ENCODE results near the gene SLC35G6.
"Not testable (repeated sequence)": the region's sequence is repeated elsewhere in the genome, so short reads cannot be mapped to it uniquely, and the experiment has no call there.

SLC35G6 gene

DNA sequence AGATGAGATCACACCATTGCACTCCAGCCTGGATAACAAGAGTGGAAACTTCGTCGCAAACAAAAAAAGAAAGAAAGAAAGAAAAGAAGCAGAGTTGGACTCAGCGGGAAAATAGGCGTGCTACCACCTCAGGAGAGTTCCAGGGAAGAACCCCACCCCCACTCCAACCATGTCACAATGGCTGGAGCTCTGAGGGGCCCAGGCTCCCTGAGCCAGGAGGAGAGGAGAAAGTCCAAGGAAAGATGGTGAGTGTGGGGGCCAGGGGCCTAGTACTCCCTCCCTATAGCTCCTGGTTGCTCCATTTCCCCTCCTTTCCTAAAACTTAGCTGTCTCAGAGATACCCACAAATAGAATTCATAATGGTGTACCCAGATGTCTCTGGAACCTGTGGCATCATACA is at the start of gene SLC35G6:
SLC35G6 (plus strand) TSS at position 172 of the 400 bp plus-strand sequence; CDS start at position 243, 71 bp downstream.
- not testable (repeated sequence) for DNase-seq (ENCODE audit: low spot score)

DNA sequence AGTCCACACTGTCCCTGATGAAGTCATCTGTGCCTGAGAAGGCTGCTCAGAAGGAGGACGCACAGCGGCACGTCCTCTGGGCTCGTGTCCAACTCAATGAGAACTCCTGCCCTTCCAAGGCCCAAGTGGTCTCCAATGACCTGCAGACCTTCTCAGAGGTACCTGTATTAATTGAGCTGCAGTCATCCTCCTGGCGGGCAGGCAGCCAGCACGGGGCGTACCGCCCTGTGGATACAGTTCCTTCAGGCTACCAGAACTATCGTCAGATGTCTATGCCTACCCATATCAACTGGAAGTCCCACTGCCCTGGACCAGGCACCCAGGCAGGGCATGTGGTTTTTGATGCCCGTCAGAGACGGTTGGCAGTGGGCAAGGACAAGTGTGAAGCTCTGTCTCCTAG is 49.0 kb upstream of the SLC35G6 start:
- no peak for DNase-seq (ENCODE audit: low spot score)

DNA sequence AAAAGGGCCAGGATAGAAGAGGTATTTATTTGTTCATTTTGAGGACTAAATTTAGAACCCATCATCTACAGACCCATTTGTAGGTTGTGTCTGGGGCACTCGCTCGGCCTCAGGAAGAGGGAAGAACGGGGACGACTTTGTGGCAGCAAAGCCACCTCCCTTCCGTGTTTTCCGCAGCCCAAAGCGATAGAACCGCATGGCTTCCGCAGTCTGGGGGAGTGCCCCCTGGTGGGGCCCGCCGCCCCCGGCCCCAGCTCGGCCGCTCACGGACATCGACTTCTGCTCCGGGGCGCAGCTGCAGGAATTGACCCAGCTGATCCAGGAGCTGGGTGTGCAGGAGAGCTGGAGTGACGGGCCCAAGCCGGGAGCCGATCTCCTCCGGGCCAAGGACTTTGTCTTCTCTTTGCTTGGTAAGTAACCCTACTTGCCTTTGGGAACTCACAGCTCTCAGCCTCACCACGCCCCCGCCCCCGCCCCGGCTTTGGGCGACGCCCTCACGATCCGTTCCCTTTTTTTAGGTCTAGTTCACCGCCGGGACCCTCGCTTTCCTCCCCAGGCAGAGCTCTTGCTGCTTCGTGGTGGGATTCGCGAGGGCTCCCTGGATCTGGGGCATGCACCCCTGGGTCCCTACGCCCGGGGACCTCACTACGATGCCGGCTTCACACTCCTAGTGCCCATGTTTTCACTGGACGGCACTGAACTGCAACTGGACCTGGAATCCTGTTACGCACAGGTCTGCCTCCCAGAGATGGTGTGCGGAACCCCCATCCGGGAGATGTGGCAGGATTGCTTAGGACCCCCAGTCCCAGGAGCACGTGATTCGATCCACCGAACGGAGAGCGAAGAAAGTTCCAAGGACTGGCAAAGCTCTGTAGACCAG is 45.3 kb upstream of the SLC35G6 start:
- DNase-seq (ENCODE audit: low spot score): no peak

DNA sequence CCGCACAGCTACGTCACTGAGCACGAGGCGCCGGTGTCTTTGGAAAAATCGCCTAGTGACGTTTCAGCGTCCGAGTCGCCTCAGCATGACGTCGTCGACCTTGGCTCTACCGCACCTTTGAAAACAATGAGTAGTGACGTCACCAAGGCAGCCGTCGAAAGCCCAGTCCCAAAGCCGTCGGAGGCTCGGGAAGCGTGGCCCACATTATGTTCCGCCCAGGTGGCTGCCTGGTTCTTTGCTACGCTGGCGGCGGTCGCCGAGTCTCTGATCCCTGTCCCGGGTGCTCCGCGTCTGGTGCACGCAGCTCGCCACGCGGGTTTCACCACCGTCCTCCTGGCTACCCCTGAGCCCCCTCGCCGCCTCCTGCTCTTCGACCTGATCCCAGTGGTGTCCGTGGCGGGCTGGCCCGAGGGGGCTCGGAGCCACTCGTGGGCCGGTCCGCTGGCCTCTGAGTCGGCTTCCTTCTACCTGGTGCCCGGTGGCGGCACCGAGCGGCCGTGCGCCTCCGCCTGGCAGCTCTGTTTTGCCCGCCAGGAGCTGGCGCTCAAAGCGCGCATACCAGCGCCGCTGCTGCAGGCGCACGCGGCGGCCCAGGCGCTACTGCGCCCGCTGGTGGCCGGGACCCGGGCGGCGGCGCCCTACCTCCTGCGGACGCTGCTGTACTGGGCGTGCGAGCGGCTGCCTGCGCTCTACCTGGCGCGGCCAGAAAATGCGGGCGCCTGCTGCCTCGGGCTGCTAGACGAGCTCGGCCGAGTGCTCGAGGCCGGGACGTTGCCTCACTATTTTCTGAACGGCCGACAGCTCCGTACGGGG is 44.5 kb upstream of the SLC35G6 start:
- peak; percentile 66 for DNase-seq (ENCODE audit: low spot score)

DNA sequence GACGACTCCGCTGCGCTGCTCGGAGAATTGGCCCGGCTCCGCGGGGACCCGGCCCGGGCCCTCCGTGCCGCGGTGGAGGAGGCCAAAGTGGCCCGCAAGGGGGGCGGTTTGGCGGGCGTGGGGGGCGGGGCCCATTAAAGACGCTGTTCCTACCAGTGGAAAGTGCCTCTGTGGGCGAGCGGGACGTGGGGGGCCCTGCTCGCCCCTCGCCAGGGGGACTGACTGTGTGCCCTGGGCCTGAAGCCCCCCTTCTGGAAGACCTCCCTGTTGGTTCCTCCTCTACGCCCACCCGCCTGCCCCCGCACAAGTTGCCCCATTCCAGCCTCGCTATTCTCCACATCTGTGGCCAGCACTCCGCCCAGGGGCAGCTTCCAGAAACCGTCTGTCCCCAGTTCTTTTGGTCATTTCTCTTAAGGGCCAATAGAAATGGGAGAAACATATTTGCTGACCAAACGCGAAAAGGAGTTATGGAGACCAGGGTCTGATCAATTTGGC is 43.8 kb upstream of the SLC35G6 start:
- DNase-seq (ENCODE audit: low spot score): no peak

DNA sequence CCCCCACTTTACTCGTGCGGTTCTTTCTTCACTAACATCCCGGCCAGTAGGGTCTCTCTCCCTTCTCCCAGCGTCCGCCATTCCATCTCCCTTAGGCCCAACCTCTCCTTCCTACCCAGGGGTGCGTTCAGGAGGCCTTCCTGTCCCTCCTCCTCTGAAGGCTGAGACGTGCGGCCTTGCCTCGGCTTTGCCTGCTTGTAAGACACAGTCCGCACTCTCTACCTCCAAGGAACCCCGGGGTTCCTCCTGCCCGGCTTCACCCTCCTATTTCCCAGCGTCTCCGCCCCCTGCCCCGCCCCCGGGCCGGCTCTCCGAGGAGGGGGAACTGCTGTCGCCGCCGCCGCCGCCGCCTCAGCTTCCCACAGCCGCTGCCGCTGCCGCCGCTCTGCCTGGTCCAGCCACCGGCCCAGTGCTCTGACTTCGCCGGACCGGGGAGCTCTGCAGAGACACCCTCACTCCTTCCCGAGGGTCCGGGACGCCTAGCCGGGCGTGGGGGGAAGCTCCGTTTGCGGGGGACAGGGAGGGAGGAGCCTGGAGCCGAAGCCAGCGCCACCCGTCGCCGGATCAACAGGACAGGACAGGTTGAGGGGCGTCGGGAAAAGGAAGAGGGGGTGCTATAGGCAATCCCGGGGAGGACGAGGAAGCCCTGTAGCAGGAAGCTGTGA is 43.2 kb upstream of the SLC35G6 start:
- DNase-seq (ENCODE audit: low spot score): no peak

DNA sequence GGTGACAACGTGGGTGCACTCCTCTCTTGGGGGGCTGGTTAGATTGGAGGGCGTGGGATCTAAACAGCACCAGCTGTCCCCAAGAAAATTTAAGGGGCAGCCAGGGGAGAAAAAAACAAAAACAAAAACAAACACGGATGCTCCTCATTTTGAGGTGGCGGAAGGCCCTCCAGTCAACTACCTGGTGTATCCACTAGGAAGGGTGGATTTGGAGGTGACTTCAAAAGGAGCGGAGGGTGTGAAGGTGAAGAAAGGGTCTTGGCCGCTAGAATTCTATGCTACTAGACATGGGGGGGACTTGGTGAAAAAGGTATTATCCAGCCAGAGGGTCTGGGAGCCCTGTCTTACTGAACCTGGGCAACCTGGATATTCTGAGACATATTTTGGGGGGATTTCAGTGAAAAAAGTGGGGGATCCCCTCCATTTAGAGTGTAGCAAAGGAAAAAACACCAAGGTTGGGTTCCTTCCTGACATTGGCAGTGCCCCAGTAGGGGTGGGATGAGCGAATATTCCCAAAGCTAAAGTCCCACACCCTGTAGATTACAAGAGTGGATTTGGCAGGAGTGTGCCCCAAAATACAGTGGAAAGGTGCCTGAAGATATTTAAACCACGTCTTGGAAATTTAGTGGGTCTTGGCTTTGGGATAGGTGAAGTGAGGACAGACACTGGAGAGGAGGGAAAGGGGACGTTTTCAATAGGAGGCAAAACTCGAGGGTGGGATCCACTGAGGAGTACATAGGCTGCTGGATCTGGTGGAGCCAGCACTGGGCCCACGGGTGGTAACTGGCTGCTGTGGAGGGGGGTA is 42.4 kb upstream of the SLC35G6 start:
- DNase-seq (ENCODE audit: low spot score): no peak

DNA sequence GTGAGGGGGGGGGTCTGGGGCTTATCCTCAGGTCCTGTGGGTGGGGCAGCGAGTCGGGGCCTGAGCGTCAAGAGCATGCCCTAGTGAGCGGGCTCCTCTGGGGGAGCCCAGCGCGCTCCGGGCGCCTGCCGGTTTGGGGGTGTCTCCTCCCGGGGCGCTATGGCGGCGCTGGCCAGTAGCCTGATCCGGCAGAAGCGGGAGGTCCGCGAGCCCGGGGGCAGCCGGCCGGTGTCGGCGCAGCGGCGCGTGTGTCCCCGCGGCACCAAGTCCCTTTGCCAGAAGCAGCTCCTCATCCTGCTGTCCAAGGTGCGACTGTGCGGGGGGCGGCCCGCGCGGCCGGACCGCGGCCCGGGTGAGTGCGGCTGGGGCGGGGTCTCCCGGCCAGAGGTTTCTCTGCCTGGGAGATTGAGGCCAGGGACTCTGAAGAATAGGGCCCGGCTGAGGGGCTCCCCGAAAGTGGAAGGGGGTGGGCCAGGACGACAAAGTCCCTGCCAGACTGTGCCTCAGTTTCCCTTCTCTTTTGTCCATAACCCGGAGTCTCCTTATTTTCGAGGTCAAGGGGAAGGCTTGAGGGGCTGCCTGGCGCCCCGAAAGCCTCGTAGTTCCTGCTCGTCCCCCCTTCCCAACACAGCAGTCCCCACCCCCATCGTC is 41.7 kb upstream of the SLC35G6 start, which contains the start of gene FGF11:
FGF11 (plus strand) TSS at position 51 of the 651 bp plus-strand sequence; CDS start at position 160, 109 bp downstream.
- DNase-seq (ENCODE audit: low spot score): no peak

DNA sequence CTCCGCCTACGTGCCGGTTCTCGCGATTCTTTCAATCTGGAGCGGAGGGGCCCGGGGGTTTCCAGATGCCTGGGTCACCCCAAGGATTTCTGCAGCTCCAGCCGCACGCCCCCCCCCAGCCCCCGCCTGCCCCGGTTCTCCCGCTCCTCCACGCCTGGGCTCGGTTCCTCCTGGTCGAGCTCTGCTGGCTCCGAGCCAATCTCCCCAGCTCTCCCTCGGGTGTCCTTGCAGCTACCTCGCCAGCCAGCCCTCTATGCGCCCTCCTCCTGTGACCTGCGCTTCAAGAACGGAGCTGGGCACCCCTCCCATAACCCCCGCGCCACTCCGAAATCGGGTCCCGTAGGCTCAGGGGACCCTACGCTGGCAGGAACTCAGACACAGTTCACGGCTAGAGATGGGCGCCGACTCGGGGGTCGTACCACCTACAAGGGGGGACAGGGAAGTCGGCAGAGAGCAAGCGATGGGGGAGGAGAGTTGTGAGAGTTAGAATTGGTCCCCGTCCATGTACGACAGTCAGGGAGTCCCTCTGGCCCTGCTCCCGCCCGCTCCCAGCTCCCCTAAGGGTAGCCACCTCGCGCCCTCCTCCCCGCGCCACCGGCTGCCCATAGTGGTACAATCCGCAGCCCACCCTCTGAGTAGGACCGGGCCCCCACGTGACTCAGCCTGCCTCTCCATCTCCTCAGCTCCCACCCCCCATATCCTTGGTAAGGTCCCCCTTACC is 41.0 kb upstream of the SLC35G6 start:
- DNase-seq (ENCODE audit: low spot score): no peak

DNA sequence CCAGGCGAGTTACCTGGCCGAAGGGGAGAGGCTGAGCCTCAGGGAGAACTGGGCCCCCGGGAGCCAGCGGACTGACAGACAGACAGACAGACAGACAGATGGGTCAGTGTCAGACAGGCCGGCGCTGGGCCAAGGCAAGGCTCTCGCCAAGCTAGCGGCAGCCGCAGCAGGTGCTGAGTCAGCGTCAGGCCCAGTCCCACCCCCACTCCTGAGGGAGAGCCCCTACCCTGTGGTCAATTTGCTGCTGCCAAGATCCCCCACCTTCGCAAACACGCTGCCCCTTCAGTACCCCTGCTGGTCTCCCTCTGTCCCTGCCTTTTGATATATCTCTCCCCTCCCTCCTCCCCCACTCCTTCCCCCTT is 40.4 kb upstream of the SLC35G6 start:
- no peak for DNase-seq (ENCODE audit: low spot score)

DNA sequence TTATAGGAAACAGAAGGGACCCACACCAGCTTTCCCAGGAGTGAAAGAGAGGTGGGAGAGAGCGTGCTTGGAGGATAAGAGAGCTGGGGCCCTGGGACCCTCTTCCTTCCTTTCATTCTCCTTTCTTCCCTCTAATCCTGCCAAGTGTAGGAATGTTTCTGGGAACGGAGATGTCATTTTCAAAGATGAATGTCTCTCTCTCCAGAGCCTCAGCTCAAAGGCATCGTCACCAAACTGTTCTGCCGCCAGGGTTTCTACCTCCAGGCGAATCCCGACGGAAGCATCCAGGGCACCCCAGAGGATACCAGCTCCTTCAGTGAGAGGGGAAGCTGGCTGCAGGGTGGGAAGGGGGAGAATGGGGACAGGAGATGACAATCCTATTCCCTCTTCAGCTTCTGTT is 40.0 kb upstream of the SLC35G6 start:
- DNase-seq (ENCODE audit: low spot score): no peak

DNA sequence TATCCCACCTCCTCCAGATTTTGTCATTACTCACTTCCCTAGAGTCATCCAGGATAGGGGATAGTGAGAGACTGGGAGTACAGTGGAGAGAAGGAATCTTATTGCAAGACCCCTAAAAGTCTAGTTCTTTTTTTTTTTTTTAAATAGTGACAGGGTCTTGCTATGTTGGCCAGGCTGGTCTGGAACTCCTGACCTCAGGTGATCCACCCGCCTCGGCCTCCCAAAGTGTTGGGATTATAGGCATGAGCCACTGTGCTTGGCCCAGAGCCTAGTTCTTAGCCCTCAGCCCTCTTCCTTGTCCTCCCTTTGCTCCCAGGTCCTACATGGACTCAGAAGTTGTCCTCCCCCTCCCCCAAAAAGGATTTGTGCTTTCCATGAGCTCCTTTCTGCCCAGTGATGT is 39.1 kb upstream of the SLC35G6 start:
- no peak for DNase-seq (ENCODE audit: low spot score)

DNA sequence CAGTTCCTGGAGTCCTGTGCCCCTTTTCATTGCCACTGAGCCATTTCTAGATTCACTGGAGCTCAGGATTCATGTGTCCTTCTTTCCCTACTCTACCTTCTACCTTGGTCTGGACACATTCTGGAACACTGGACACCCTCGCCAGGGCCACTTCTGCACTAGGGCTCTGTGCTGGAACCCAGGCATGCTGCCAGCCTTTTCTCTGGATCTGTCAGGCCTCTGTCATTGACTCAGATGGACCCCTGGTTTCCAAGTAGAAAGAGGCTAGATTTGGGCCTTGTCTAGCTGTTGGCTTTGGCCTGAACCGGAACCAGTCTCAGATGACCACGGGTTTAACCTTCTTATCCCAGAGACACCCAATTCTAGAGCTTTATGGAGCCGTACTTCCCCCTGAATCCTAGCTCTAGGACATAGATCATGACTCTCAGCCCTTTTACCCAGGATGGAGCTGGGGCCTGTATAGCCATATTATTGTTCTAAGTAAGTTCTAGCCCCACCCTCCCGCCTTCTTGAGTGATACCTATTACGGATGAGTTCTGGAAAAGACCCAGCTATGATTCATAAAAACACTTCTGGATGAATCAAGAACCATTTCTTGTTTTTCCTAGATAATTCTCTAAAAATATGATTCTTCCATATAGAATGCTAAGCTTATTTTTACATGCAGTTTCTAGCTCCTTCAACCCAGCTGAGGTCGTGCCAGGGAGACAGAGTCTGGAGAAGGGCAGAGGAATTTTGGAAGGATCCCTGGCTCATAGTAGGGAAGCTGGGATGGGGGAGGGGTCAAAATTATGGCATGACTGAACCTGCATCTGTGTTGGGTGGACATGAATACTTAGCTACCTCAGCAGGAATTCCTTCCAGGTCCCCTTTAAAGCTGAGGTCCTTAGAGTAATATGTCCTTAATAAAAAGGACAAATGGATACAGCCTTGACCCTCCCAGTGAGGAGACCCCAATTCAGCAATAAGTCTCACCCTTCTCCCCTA is 37.5 kb upstream of the SLC35G6 start:
- DNase-seq (ENCODE audit: low spot score): no peak

DNA sequence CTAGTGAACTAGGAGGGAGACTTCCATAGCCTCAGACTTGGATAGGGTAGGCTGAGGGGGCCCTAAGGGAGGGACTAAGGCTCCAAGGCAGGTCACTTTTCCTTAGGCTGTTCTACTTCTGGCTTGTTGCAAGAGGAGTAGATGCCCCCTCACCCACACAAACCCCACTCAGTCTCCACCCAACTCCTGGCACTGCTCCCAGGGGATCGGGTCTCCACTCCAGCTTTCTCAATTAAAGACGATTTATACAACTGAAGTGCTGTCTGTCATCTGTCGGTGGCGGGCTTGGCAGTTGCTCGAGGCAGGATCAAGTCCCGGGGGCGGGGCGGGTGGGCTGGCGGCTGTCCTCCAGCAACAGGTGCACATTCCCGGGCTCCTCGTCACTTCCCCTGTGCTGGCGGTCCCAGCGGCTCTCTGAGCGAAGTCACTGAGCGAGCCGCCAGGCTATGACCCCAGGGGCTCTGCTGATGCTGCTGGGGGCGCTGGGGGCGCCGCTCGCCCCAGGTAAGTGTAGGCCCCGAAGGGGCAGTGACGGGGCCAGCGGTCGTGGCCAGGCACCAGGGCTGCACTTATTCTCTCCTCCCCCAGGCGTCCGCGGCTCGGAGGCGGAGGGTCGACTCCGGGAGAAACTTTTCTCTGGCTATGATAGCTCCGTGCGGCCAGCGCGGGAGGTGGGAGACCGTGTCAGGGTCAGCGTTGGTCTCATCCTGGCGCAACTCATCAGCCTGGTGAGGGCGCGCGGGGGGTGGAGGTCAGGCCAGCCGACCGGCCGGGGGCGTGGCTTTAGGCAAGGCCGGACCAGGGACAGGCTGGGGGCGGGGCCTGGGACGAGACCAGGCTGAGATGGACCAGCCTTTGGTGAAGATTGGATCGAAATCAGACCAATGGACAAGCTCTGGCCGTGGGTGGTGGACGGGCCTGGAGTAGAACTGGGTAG is 36.3 kb upstream of the SLC35G6 start, which contains the start of gene CHRNB1:
CHRNB1 (plus strand) TSS at position 380 of the 937 bp plus-strand sequence; CDS start at position 447, 67 bp downstream.
- peak; percentile 66 for DNase-seq (ENCODE audit: low spot score)

DNA sequence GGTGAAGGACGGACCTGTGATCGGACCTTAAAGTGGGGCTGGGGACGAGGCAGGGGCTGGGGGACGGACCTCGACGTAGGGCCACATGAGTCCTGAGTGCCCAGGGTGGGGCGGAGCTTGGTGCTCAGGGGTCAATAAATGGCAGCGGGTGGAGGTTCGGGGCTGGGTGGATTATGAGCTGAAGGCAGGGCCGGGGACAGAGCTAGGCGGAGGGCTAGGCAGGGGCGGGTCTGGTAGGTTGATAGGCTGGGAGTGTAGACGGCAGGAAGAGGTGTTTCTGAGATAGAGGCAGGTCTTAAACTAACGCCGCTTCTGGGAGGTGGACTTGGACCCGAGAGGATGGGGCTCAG is 35.7 kb upstream of the SLC35G6 start:
- DNase-seq (ENCODE audit: low spot score): no peak

DNA sequence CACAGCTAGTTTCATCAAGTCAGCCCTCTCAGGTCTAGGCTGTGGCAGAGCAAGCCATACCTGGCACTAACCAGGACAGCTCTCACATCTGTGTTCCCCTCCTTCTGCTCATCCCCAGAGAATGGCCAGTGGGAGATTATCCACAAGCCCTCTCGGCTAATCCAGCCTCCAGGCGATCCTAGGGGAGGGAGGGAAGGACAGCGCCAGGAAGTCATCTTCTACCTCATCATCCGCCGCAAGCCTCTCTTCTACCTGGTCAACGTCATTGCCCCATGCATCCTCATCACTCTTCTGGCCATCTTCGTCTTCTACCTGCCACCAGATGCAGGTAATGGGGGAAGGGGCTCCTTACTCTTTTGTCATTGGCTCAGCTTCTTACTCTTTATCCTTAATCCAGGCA is 32.8 kb upstream of the SLC35G6 start:
- no peak for DNase-seq (ENCODE audit: low spot score)

DNA sequence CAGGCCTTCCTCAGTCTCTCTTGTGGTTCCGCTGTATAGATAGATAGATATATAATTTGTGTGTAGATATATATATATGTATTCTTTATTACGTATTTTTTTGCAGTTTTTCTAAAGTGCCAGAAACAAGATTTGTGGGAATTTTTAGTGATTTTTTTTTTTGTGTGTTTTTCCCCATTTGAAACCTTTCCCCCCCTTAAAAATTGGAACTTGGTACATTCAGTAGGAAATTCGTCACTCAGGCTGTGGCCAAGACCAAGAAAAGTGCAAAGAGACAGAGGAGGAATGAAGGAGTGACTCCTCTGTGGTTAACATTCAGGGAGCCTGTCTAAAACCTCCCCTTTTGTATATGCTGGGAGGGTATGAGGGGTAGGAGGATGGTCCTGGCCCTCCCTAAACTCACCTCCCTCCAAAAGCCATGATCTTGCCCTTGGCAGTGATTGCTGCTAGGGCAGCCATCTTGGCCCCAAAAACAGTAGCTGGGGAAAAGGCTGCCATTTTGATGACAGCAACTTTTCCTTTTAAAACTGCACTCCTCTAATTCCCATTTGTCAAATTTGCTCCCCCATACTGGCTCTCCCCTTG is 21.2 kb upstream of the SLC35G6 start:
- DNase-seq (ENCODE audit: low spot score): no peak
